Common myeloid progenitor, CD34-positive (primary cell): Measurements from ENCODE around the gene ACSM3.

ENCODE experiments used
- CTCF ChIA-PET: fragments of 350-600 bp; sonication (Branson Sonifier 250); formaldehyde crosslinking; loops from one replicate; lab custom pipeline; 2021; ENCODE audit warnings: antibody characterized with exemption; lab: Charles Lee
- POLR2A ChIA-PET: fragments of 350-600 bp; sonication (Branson Sonifier 250); formaldehyde crosslinking; loops from one replicate; lab custom pipeline; 2021; ENCODE audit warnings: antibody characterized with exemption; lab: Charles Lee
- DNase-seq, 3 donors: peaks; one replicate each; pipeline versions ENCODE4 v3.0.0 to v3.0.0-alpha.2; 2013
- H3K27ac ChIP-seq, 2 experiments: 1 replicate in 1 of 2; 2 replicates in 1 of 2; pipeline ENCODE4 v1.7.0; 2013; ENCODE audit warnings: inconsistent platforms in 2 of 2, low read length in 2 of 2, mild to moderate bottlenecking in 2 of 2, low read depth in 1 of 2, moderate library complexity in 1 of 2; ENCODE audit not compliant: severe bottlenecking in 2 of 2, insufficient read depth in 1 of 2, poor library complexity in 1 of 2
- H3K27me3 ChIP-seq, 5 experiments: replicated peaks in 2 of 5; 1 replicate in 3 of 5; 2 replicates in 2 of 5; pipeline versions ENCODE4 v1.6.1 to v1.7.0; 2013; ENCODE audit warnings: low read length in 4 of 5, mild to moderate bottlenecking in 2 of 5, moderate library complexity in 2 of 5, inconsistent platforms in 1 of 5; ENCODE audit not compliant: insufficient read depth in 5 of 5, control insufficient read depth in 4 of 5
- H3K36me3 ChIP-seq, 4 experiments: 1 replicate in 2 of 4; 2 replicates in 2 of 4; pipeline versions ENCODE4 v1.6.1 to v1.7.0; 2013; ENCODE audit warnings: low read length in 3 of 4, control low read depth in 1 of 4, mild to moderate bottlenecking in 1 of 4; ENCODE audit not compliant: control insufficient read depth in 4 of 4, insufficient read depth in 4 of 4
- H3K4me1 ChIP-seq, 4 experiments: 1 replicate in 3 of 4; 2 replicates in 1 of 4; pipeline versions ENCODE4 v1.6.1 to v1.7.1; 2013; ENCODE audit warnings: low read length in 3 of 4, mild to moderate bottlenecking in 3 of 4, control low read depth in 1 of 4, inconsistent platforms in 1 of 4, moderate library complexity in 1 of 4; ENCODE audit not compliant: control insufficient read depth in 4 of 4, insufficient read depth in 4 of 4; ENCODE audit errors: control extremely low read depth in 1 of 4
- H3K4me3 ChIP-seq, 7 experiments: 1 replicate in 4 of 7; 2 replicates in 3 of 7; pipeline versions ENCODE4 v1.5.1 to v1.7.0; 2013; ENCODE audit warnings: mild to moderate bottlenecking in 7 of 7, low read length in 6 of 7, moderate library complexity in 6 of 7, inconsistent platforms in 2 of 7, low read depth in 2 of 7, control low read depth in 1 of 7; ENCODE audit not compliant: insufficient read depth in 4 of 7, control insufficient read depth in 1 of 7; ENCODE audit errors: extremely low read depth in 1 of 7
- H3K9me3 ChIP-seq, 5 experiments: 1 replicate in 4 of 5; 2 replicates in 1 of 5; pipeline versions ENCODE4 v1.6.1 to v1.7.1; 2013; ENCODE audit warnings: low read length in 4 of 5, mild to moderate bottlenecking in 2 of 5, inconsistent platforms in 1 of 5, low read depth in 1 of 5, moderate library complexity in 1 of 5; ENCODE audit not compliant: control insufficient read depth in 4 of 5, insufficient read depth in 2 of 5; ENCODE audit errors: control extremely low read depth in 1 of 5
- WGBS: methylation state at CpG from one replicate; pipeline ENCODE4 v1.1.5; 2013; ENCODE audit not compliant: insufficient coverage; 5-methylcytosine and 5-hydroxymethylcytosine counted together

The ACSM3 gene

GRCh38 chr16:20743591-20743990, 20.2 kb upstream of the ACSM3 start:
- no peak overlapping the region for H3K4me3 ChIP-seq
- peak overlapping the region in 1 of 2 experiments; percentile 80 for H3K27ac ChIP-seq
- CTCF ChIA-PET, result interaction anchor here (0.7 kb wide), 1 partner anchor 32 kb away, joined by 3 read pairs; no protein-coding TSS in a partner anchor
- peaks cover 14 to 51% (median 50%) of the 10 kb centered on the region in 4 experiments for H3K4me1 ChIP-seq
- peaks cover 0 to 16% (median 5%) of the 10 kb centered on the region in 5 experiments for H3K9me3 ChIP-seq
- H3K27me3 ChIP-seq, result no peaks in the 10 kb centered on the region
- no peak for DNase-seq
- H3K36me3 ChIP-seq, result peaks cover 3 to 7% (median 6%) of the 10 kb centered on the region in 4 experiments
- POLR2A ChIA-PET, result no interaction called here

- peaks cover 0 to 25% (median 9%) of the 10 kb centered on the region in 5 experiments for H3K9me3 ChIP-seq
- ChIA-PET POLR2A (interaction anchor here (0.6 kb wide), 1 partner anchor 20 kb away, joined by 3 read pairs; no protein-coding TSS in a partner anchor), CTCF (interaction anchor here (1.2 to 2.3 kb wide), 2 partner anchors 20 to 30 kb away, joined by 4 to 9 read pairs; partner anchors contain the start of gene ACSM3)
- H3K27ac ChIP-seq, result peak overlapping the region in 1 of 2 experiments; percentile 80
- no peaks in the 10 kb centered on the region for H3K27me3 ChIP-seq
- DNase-seq, result peak; percentile 84 to 98 (median 95)
- WGBS, result 0% methylated on average over 4 of the region's 7 CpGs
- H3K36me3 ChIP-seq, result peaks cover 0 to 5% (median 0%) of the 10 kb centered on the region in 4 experiments
- H3K4me3 ChIP-seq, result peak overlapping the region in 2 of 7 experiments; percentile 31 to 33
- peaks cover 11 to 48% (median 46%) of the 10 kb centered on the region in 4 experiments for H3K4me1 ChIP-seq
These were observed 18.8 kb upstream of the ACSM3 start for GRCh38 chr16:20744922-20745440.

GRCh38 chr16:20746461-20746860, 17.4 kb upstream of the ACSM3 start:
- no peak for DNase-seq
- Histone ChIP-seq H3K27ac (peak overlapping the region in 1 of 2 experiments; percentile 77), H3K4me3 (peak overlapping the region in 1 of 7 experiments; percentile 17), H3K9me3 (peaks cover 0 to 25% (median 9%) of the 10 kb centered on the region in 5 experiments), H3K4me1 (peaks cover 5 to 37% (median 35%) of the 10 kb centered on the region in 4 experiments), H3K27me3 (no peaks in the 10 kb centered on the region), H3K36me3 (peaks cover 0 to 5% (median 0%) of the 10 kb centered on the region in 4 experiments)
- CTCF ChIA-PET, result interaction anchor here (2.3 kb wide), 1 partner anchor 18 kb away, joined by 9 read pairs; the partner anchor contains the start of gene ACSM3
- POLR2A ChIA-PET, result interaction anchor here (0.6 kb wide), 1 partner anchor 58 kb away, joined by 3 read pairs; no protein-coding TSS in a partner anchor
- WGBS, result 88% methylated on average over 1 of the region's 3 CpGs

- CTCF ChIA-PET, result interaction anchor here (0.6 to 0.9 kb wide), 2 partner anchors 11 to 1566 kb away, joined by 3 read pairs; no protein-coding TSS in a partner anchor
- Histone ChIP-seq H3K27me3 (no peaks in the 10 kb centered on the region), H3K9me3 (peaks cover 0 to 25% (median 9%) of the 10 kb centered on the region in 5 experiments), H3K4me3 (no peak overlapping the region), H3K4me1 (peaks cover 5 to 33% (median 31%) of the 10 kb centered on the region in 4 experiments), H3K36me3 (peaks cover 0 to 5% (median 0%) of the 10 kb centered on the region in 4 experiments), H3K27ac (peak overlapping the region in 1 of 2 experiments; percentile 77)
- POLR2A ChIA-PET, result no interaction called here
- 63% methylated on average over 3 of the region's 4 CpGs for WGBS
- peak; percentile 38 to 89 (median 74) for DNase-seq
These were observed 16.6 kb upstream of the ACSM3 start for GRCh38 chr16:20747030-20747816.

GRCh38 chr16:20749474-20749873, 14.3 kb upstream of the ACSM3 start:
- CTCF ChIA-PET, result no interaction called here

GRCh38 chr16:20750558-20750957, 13.3 kb upstream of the ACSM3 start:
- Histone ChIP-seq H3K4me1 (peaks cover 0 to 7% (median 6%) of the 10 kb centered on the region in 4 experiments), H3K9me3 (peaks cover 0 to 25% (median 10%) of the 10 kb centered on the region in 5 experiments), H3K36me3 (peaks cover 0 to 5% (median 0%) of the 10 kb centered on the region in 4 experiments), H3K27ac (no peak overlapping the region), H3K4me3 (no peak overlapping the region), H3K27me3 (no peaks in the 10 kb centered on the region)
- no peak for DNase-seq
- no CpG with 5 or more reads among the region's 1 CpG for WGBS
- ChIA-PET CTCF (interaction anchor here (0.9 to 1.1 kb wide), 2 partner anchors 12 to 30 kb away, joined by 3 read pairs; no protein-coding TSS in a partner anchor), POLR2A (interaction anchor here (0.6 kb wide), 1 partner anchor 61 kb away, joined by 5 read pairs; no protein-coding TSS in a partner anchor)

More at GRCh38 chr16:20749474-20749873, 14.3 kb upstream of the ACSM3 start:
- DNase-seq, result no peak
- H3K4me1 ChIP-seq, result peaks cover 0 to 17% (median 14%) of the 10 kb centered on the region in 4 experiments
- H3K27ac ChIP-seq, result no peak overlapping the region
- POLR2A ChIA-PET, result no interaction called here
- no CpG with 5 or more reads among the region's 1 CpG for WGBS
- H3K9me3 ChIP-seq, result peaks cover 0 to 25% (median 9%) of the 10 kb centered on the region in 5 experiments
- no peak overlapping the region for H3K4me3 ChIP-seq
- no peaks in the 10 kb centered on the region for H3K27me3 ChIP-seq
- H3K36me3 ChIP-seq, result peaks cover 0 to 5% (median 0%) of the 10 kb centered on the region in 4 experiments
